D721Med (cell line): Measurements from ENCODE around the gene CCNYL1.
A peak's percentile ranks its signal among the peaks of the same experiment; 100 is the strongest.
"Not testable (repeated sequence)": the region's sequence is repeated elsewhere in the genome, so short reads cannot be mapped to it uniquely, and the experiment has no call there.

Experiments
- DNase-seq: peaks from one replicate; pipeline ENCODE4 v3.0.0; 2011; ENCODE audit warnings: low spot score; ENCODE audit not compliant: insufficient read length
- FAIRE-seq: peaks from 2 replicates; lab custom pipeline; 2011; peaks lifted over from hg19 to GRCh38; lab: Jason Lieb, UNC
- TF ChIP-seq, protein P1 (sequence below): IDR thresholded peaks from 2 replicates; pipeline ENCODE4 v1.5.1; 2012; ENCODE audit warnings: mild to moderate bottlenecking, control low read depth; ENCODE audit not compliant: insufficient read depth; ENCODE audit errors: missing control alignments

CCNYL1 gene

DNA sequence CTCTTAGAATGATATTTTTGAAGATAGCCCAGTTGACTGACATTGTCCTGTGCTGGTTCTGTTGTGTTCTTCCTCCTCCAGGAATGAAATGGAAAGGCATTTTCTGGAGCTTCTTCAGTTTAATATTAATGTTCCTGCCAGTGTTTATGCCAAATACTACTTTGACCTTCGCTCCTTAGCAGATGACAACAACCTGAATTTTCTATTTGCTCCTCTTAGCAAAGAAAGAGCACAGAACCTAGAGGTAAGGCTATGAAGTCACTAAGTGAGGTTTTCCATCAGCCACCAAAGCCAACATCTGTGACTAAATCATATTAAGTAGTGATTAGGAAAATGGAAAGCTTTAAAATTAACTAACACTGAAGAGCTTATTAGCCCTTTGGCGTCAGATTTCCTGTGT lies 39.4 kb downstream of the CCNYL1 start:
- no peak for DNase-seq
- TF ChIP-seq, protein P1, sequence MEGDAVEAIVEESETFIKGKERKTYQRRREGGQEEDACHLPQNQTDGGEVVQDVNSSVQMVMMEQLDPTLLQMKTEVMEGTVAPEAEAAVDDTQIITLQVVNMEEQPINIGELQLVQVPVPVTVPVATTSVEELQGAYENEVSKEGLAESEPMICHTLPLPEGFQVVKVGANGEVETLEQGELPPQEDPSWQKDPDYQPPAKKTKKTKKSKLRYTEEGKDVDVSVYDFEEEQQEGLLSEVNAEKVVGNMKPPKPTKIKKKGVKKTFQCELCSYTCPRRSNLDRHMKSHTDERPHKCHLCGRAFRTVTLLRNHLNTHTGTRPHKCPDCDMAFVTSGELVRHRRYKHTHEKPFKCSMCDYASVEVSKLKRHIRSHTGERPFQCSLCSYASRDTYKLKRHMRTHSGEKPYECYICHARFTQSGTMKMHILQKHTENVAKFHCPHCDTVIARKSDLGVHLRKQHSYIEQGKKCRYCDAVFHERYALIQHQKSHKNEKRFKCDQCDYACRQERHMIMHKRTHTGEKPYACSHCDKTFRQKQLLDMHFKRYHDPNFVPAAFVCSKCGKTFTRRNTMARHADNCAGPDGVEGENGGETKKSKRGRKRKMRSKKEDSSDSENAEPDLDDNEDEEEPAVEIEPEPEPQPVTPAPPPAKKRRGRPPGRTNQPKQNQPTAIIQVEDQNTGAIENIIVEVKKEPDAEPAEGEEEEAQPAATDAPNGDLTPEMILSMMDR, result no peak
- peak; percentile 91 for FAIRE-seq

DNA sequence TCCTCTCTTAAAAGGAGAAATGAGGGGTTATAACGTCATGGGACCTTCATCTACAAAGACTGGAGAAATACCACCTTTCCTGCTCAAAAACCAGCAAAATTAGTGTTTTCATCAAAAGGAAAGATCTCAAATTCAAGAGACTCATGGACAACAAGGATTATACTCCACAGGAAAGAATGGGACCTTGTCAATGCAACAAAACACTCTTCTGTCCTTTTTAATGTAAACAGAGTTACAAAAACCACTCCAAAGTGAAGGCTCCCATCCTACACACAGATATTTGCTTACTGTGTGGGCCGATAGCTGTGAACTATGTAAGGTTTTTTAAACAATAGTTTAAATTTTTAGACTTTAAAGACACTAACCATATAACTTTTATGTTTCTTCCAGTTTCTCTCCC lies 42.2 kb downstream of the CCNYL1 start:
- not testable (repeated sequence) for FAIRE-seq, DNase-seq

DNA sequence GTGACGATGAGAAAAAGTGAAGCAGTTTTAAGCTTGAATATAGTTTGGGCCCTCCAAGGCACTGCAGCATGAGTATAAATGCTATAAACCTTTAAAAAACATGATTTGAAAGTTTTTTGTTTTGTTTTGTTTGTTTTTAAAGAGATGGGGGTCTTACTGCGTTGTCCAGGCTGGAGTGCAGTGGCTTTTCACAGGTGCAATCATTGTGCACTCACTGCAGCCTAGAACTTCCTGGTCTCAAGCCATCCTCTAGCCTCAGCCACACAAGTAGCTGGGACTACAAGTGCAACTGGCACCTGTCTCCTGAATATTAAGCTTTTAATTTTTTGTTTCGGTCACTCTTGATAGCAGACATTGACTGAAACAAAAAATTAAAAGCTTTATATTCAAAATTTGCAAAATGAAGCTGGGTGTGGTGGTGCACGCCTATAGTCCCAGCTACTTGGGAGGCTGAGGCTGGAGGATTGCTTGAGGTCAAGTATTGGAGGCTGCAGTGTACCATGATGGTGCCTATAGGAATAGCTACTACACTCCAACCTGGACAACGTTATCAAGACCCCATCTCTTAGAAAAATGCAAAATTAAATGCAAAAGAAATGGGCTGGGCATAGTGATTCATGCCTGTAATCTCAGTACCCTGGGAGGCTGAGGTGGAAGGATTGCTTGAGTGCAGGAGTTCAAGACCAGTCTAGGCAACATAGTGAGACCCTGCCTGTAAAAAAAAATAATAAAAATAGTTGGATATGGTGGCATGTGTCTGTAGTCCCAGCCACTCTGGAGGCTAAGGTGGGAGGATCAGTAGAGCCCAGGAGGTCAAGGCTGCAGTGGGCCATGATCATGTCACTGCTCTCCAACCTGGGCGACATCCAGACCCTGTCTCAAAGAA lies 43.3 kb downstream of the CCNYL1 start:
- TF ChIP-seq, protein P1, result no peak
- DNase-seq, result no peak
- FAIRE-seq, result no peak

GRCh38 chr2:207758025-207758424 lies 46.6 kb downstream of the CCNYL1 start:
- FAIRE-seq, result no peak
- DNase-seq, result no peak
- TF ChIP-seq, protein P1, result no peak

- TF ChIP-seq, protein P1, result no peak
- no peak for DNase-seq
- no peak for FAIRE-seq
Observed at GRCh38 chr2:207759890-207760289, 48.5 kb downstream of the CCNYL1 start.

GRCh38 chr2:207760453-207760852 lies 49.0 kb downstream of the CCNYL1 start:
- TF ChIP-seq, protein P1, result no peak

DNA sequence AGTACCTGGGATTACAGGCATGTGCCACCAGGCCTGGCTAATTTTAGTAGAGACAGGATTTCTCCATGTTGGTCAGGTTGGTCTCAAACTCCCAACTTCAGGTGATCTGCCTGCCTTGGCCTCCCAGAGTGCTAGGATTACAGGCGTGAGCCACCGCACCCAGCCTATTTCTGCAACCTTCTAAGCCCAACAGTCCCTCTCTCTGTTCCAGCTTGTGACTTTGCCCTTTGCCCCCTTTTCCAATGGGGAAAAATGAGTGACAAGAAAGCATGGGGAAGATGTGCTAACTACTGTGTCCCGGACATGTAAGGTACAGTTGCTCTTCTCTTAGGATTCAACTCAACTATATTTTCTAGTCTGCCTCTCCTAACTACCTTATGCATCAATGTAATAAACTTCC lies 50.0 kb downstream of the CCNYL1 start:
- DNase-seq, FAIRE-seq: not testable (repeated sequence)

More at GRCh38 chr2:207760453-207760852, 49.0 kb downstream of the CCNYL1 start:
- DNase-seq (no peak), FAIRE-seq (no peak)

DNA sequence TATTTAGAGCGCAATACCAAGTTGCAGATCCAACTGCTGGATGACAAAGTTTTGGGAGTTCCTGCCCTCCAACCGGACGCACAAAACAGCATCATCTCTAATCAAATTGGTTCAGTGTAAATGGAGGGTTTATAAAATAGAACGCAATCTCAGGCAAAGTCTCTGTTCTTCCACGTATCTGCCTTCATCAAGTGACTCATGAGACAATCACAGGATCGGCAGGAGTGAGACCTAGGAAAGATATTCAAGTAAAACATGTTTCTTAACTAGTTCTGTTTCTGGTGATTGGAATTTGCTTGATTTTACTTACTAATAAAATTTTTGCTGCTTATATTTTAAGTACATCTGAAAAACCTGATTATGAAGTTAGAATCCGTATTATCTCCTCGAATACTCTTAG lies 50.7 kb downstream of the CCNYL1 start:
- DNase-seq (no peak), FAIRE-seq (no peak)
- TF ChIP-seq, protein P1, result no peak
